Measurements from ENCODE around the gene WIPI1. TPM values are rescaled to one million over a fixed set of nuclear protein-coding genes. Genes with fewer than 3 reads are reported as not detected.
"Not testable (repeated sequence)": the region's sequence is repeated elsewhere in the genome, so short reads cannot be mapped to it uniquely, and the experiment has no call there.

WIPI1 gene
- total RNA-seq, 1 donor from 2014 or later: 29.5 TPM

DNA sequence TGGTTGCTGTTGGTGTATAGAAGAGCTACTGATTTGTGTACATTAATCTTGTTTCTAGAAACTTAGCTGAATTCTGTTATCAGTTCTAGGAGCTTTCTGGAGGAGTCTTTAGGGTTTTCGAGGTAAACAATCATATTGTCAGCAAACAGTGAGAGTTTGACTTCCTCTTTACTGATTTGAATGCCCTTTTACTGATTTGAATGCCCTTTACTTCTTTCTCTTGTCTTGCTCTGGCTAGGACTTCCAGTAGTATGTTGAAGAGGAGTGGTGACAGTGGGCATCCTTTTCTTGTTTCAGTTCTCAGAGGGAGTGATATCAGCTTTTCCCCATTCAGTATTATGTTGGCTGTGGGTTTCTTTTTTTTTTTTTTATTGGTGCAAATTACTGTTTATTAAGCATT, 49.6 kb downstream of the WIPI1 start:
- H3K27me3 ChIP-seq; H3K4me2 ChIP-seq; H3K27ac ChIP-seq; H3K4me3 Mint-ChIP-seq; H3K36me3 ChIP-seq; H3K4me1 ChIP-seq; H3K36me3 Mint-ChIP-seq; H3K79me2 ChIP-seq (ENCODE audit: low read depth); H3K27ac Mint-ChIP-seq; H3K4me1 Mint-ChIP-seq; H3K27me3 Mint-ChIP-seq (ENCODE audit: insufficient read depth, low read depth); H3K9ac ChIP-seq; H3F3A ChIP-seq (ENCODE audit: low read depth); H3K9me3 ChIP-seq (ENCODE audit: low read depth); H3K4me3 ChIP-seq; DNase-seq (ENCODE audit: low spot score); H4K20me1 ChIP-seq (ENCODE audit: low read depth); H2AFZ ChIP-seq (replicated peaks): not testable (repeated sequence)
- peaks cover 31% of the 10 kb centered on the region for H3K9me3 Mint-ChIP-seq

DNA sequence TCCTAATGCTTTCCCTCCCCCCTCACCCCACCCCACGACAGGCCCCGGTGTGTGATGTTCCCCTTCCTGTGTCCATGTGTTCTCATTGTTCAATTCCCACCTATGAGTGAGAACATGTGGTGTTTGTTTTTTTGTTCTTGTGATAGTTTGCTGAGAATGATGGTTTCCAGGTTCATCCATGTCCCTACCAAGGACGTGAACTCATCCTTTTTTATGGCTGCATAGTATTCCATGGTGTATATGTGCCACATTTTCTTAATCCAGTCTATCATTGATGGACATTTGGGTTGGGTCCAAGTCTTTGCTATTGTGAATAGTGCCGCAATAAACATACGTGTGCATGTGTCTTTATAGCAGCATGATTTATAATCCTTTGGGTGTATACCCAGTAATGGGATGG, 53.5 kb downstream of the WIPI1 start:
- H3K4me1 ChIP-seq; H3K36me3 Mint-ChIP-seq; H3K4me2 ChIP-seq; DNase-seq (ENCODE audit: low spot score); H3K27me3 ChIP-seq; H3K27ac ChIP-seq; H3F3A ChIP-seq (ENCODE audit: low read depth); H3K79me2 ChIP-seq (ENCODE audit: low read depth); H3K4me3 Mint-ChIP-seq; H2AFZ ChIP-seq (replicated peaks); H3K27ac Mint-ChIP-seq; H3K4me3 ChIP-seq; H3K36me3 ChIP-seq; H3K9ac ChIP-seq; H4K20me1 ChIP-seq (ENCODE audit: low read depth); H3K27me3 Mint-ChIP-seq (ENCODE audit: insufficient read depth, low read depth); H3K9me3 ChIP-seq (ENCODE audit: low read depth): not testable (repeated sequence)
- H3K4me1 Mint-ChIP-seq: peaks cover 14% of the 10 kb centered on the region
- peaks cover 31% of the 10 kb centered on the region for H3K9me3 Mint-ChIP-seq

DNA sequence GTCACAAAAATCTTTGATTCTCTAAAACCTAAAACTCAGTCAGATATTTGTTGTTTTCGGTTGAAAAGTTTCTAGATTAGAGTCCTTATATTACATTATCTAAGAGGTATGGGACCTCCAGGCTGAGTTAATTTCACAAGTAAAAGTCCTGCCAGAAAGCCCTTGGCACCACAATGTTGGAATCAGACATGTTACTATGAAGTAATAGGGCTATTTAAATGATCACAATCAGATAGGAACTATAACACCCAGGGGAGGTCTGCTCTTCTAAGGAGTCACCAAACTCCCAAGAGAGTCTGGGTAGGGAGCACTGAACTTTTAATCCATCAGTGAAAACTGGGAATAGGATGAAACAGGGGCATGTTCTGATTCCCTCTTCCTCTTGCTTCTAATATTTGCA, 54.2 kb downstream of the WIPI1 start:
- no peaks in the 10 kb centered on the region for H3F3A ChIP-seq (ENCODE audit: low read depth)
- no peak for DNase-seq (ENCODE audit: low spot score)
- H4K20me1 ChIP-seq (ENCODE audit: low read depth): no peaks in the 10 kb centered on the region
- peaks cover 4% of the 10 kb centered on the region for H3K4me1 ChIP-seq
- no peak overlapping the region for H3K4me3 ChIP-seq
- no peak overlapping the region for H3K4me2 ChIP-seq
- no peak overlapping the region for H3K4me3 Mint-ChIP-seq
- H3K27ac ChIP-seq: no peak overlapping the region
- no peak overlapping the region for H2AFZ ChIP-seq (replicated peaks)
- peaks cover 31% of the 10 kb centered on the region for H3K9me3 Mint-ChIP-seq
- H3K36me3 Mint-ChIP-seq: peaks cover 5% of the 10 kb centered on the region
- H3K79me2 ChIP-seq (ENCODE audit: low read depth): no peaks in the 10 kb centered on the region
- H3K4me1 Mint-ChIP-seq: peaks cover 17% of the 10 kb centered on the region
- H3K36me3 ChIP-seq: no peaks in the 10 kb centered on the region
- no peak for TF ChIP-seq EZH2 (IDR thresholded peaks at IDR 0.05)
- TF ChIP-seq EZH2phosphoT487 (IDR thresholded peaks at IDR 0.05): no peak
- TF ChIP-seq, protein P1, sequence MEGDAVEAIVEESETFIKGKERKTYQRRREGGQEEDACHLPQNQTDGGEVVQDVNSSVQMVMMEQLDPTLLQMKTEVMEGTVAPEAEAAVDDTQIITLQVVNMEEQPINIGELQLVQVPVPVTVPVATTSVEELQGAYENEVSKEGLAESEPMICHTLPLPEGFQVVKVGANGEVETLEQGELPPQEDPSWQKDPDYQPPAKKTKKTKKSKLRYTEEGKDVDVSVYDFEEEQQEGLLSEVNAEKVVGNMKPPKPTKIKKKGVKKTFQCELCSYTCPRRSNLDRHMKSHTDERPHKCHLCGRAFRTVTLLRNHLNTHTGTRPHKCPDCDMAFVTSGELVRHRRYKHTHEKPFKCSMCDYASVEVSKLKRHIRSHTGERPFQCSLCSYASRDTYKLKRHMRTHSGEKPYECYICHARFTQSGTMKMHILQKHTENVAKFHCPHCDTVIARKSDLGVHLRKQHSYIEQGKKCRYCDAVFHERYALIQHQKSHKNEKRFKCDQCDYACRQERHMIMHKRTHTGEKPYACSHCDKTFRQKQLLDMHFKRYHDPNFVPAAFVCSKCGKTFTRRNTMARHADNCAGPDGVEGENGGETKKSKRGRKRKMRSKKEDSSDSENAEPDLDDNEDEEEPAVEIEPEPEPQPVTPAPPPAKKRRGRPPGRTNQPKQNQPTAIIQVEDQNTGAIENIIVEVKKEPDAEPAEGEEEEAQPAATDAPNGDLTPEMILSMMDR (IDR thresholded peaks at IDR 0.05): no peak
- H3K9me3 ChIP-seq (ENCODE audit: low read depth): peaks cover 3% of the 10 kb centered on the region
- no peak overlapping the region for H3K9ac ChIP-seq
- H3K27me3 Mint-ChIP-seq (ENCODE audit: insufficient read depth, low read depth): peaks cover 4% of the 10 kb centered on the region
- H3K27ac Mint-ChIP-seq: no peak overlapping the region
- no peaks in the 10 kb centered on the region for H3K27me3 ChIP-seq

DNA sequence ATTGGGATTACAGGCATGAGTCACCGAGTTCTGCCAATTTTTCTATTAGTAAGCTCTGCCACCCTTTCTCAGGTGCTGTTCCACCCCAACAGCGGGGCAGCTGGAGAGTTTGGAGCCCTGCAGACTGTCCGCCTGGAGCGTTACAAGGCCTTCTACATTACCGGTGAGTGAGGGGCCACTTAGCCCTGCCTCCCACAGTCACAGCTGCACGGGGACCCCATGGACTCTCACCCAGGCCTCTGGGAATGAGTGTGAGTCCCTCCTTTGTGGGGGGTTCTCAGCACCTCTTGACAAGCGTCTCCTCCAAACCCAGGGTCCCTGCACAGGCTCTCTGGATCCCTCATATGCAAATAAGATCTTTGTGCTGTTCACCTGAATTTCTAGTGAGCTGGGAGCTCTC, 56.0 kb downstream of the WIPI1 start:
- TF ChIP-seq, protein P1 (IDR thresholded peaks at IDR 0.05): no peak
- no peak for TF ChIP-seq EZH2phosphoT487 (IDR thresholded peaks at IDR 0.05)
- TF ChIP-seq EZH2 (IDR thresholded peaks at IDR 0.05): no peak
- H3K4me3 Mint-ChIP-seq: no peak overlapping the region
- H3K27me3 Mint-ChIP-seq (ENCODE audit: insufficient read depth, low read depth): peaks cover 4% of the 10 kb centered on the region
- H3K4me1 Mint-ChIP-seq: peaks cover 17% of the 10 kb centered on the region
- H3K79me2 ChIP-seq (ENCODE audit: low read depth): no peaks in the 10 kb centered on the region
- peaks cover 4% of the 10 kb centered on the region for H3K4me1 ChIP-seq
- no peak overlapping the region for H3K27ac ChIP-seq
- H3K4me3 ChIP-seq: no peak overlapping the region
- H3K36me3 Mint-ChIP-seq: peaks cover 5% of the 10 kb centered on the region
- no peak for DNase-seq (ENCODE audit: low spot score)
- no peaks in the 10 kb centered on the region for H4K20me1 ChIP-seq (ENCODE audit: low read depth)
- H3K36me3 ChIP-seq: no peaks in the 10 kb centered on the region
- no peaks in the 10 kb centered on the region for H3K9me3 ChIP-seq (ENCODE audit: low read depth)
- no peak overlapping the region for H3K27ac Mint-ChIP-seq
- H3K9me3 Mint-ChIP-seq: peaks cover 19% of the 10 kb centered on the region
- H2AFZ ChIP-seq (replicated peaks): no peak overlapping the region
- no peaks in the 10 kb centered on the region for H3K27me3 ChIP-seq
- no peak overlapping the region for H3K4me2 ChIP-seq
- H3K9ac ChIP-seq: no peak overlapping the region
- H3F3A ChIP-seq (ENCODE audit: low read depth): peaks cover 4% of the 10 kb centered on the region
